Body of pancreas (tissue), 4 donors: ENCODE results near the gene SYK.

ENCODE experiments used
- POLR2A ChIP-seq, 3 donors: fragments of 450-650 bp; IDR thresholded peaks; one replicate each; pipeline ENCODE4 v1.6.1; 2016; ENCODE audit warnings: antibody characterized with exemption in 3 of 3, mild to moderate bottlenecking in 2 of 3
- TF ChIP-seq, protein P1 (sequence below), 7 experiments: fragments of 450-650 bp in 4 of 7; fragments of 200-600 bp in 3 of 7; sonication (generic) in 3 of 7; IDR thresholded peaks; one replicate each; pipeline ENCODE4 v1.5.1; 2016 to 2019; ENCODE audit warnings: antibody characterized with exemption in 7 of 7

DNA sequence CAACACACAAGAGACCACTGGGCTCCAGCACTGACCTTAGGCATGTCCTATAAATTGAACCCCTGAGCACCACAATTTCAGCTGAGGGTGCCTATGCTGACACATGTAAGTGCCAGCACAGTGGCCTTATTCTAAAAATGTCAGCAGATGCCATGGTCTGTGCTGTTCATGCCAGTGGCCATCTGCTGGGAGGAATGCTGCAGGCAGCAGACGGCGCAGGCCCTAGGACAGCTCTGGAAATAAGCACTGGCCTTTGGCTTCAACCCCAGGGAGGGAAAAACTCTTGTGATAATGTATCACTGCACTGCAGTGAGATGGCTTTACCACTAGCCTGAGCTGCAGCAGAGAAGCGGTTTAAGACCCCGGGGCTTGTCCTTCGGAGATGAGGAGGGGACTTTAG is 98.5 kb downstream of the SYK start:
- no peak for TF ChIP-seq POLR2A (IDR thresholded peaks at IDR 0.05)
- TF ChIP-seq, protein P1, sequence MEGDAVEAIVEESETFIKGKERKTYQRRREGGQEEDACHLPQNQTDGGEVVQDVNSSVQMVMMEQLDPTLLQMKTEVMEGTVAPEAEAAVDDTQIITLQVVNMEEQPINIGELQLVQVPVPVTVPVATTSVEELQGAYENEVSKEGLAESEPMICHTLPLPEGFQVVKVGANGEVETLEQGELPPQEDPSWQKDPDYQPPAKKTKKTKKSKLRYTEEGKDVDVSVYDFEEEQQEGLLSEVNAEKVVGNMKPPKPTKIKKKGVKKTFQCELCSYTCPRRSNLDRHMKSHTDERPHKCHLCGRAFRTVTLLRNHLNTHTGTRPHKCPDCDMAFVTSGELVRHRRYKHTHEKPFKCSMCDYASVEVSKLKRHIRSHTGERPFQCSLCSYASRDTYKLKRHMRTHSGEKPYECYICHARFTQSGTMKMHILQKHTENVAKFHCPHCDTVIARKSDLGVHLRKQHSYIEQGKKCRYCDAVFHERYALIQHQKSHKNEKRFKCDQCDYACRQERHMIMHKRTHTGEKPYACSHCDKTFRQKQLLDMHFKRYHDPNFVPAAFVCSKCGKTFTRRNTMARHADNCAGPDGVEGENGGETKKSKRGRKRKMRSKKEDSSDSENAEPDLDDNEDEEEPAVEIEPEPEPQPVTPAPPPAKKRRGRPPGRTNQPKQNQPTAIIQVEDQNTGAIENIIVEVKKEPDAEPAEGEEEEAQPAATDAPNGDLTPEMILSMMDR (IDR thresholded peaks at IDR 0.05): no peak
